IMR-90 (cell line): ENCODE measurements around the gene DIPK1B. TPM values are rescaled to one million over a fixed set of nuclear protein-coding genes. Genes with fewer than 3 reads are reported as not detected.

Experiments used
- ATAC-seq: fragments of 200-7000 bp; cut with Tn5 transposase; 2 replicates; pipeline ENCODE4 v1.9.1; 2020; ENCODE audit warnings: low read depth, mild to moderate bottlenecking, moderate library complexity
- BruUV-seq: library from RNA; stranded (reverse); fragments of 400-500 nt; replicated peaks from 2 replicates; lab custom pipeline; 2021; lab: Mats Ljungman, UMichigan
- CTCF ChIA-PET: fragments of 300-600 bp; formaldehyde crosslinking; extraction: SDS; loops from one replicate; lab custom pipeline; 2021; ENCODE audit warnings: antibody characterized with exemption; lab: Yijun Ruan, JAX
- POLR2A ChIA-PET: fragments of 300-600 bp; sonication (Branson Sonifier 250); formaldehyde crosslinking; loops from one replicate; lab custom pipeline; 2022; ENCODE audit warnings: antibody characterized with exemption; ENCODE audit not compliant: unreplicated experiment; lab: Charles Lee
- DNase-seq: peaks from one replicate; pipeline ENCODE4 v3.0.0; 2013
- H2AFZ ChIP-seq: replicated peaks from 2 replicates; pipeline ENCODE3; 2013; ENCODE audit warnings: low read length, mild to moderate bottlenecking; ENCODE audit not compliant: poor library complexity
- H2AK5ac ChIP-seq: 2 replicates; pipeline ENCODE4 v1.6.1; 2013; ENCODE audit warnings: low read depth, low read length, inconsistent platforms
- H2AK9ac ChIP-seq: replicated peaks from 2 replicates; pipeline ENCODE3; 2013; ENCODE audit warnings: mild to moderate bottlenecking, low read depth, low read length, moderate library complexity; ENCODE audit not compliant: poor library complexity
- H2BK120ac ChIP-seq: 2 replicates; pipeline ENCODE4 v1.6.1; 2013; ENCODE audit warnings: low read depth, low read length, inconsistent platforms
- H2BK15ac ChIP-seq: 3 replicates; pipeline ENCODE4 v1.6.1; 2013; ENCODE audit warnings: low read depth, low read length, inconsistent platforms
- H2BK20ac ChIP-seq: 2 replicates; pipeline ENCODE4 v1.6.1; 2013; ENCODE audit warnings: low read depth, mild to moderate bottlenecking, inconsistent platforms, low read length, moderate library complexity
- H2BK5ac ChIP-seq: 2 replicates; pipeline ENCODE4 v1.6.1; 2013; ENCODE audit warnings: mild to moderate bottlenecking, low read depth, low read length, inconsistent platforms; ENCODE audit not compliant: poor library complexity, severe bottlenecking
- H3K14ac ChIP-seq: replicated peaks from 2 replicates; pipeline ENCODE4 v1.6.1; 2013; ENCODE audit warnings: low read depth, low read length, inconsistent platforms
- H3K18ac ChIP-seq: 2 replicates; pipeline ENCODE4 v1.6.1; 2013; ENCODE audit warnings: low read depth, low read length, control low read depth
- H3K23ac ChIP-seq: 2 replicates; pipeline ENCODE4 v1.6.1; 2013; ENCODE audit warnings: low read depth, low read length, inconsistent platforms
- H3K27ac ChIP-seq: 2 replicates; pipeline ENCODE4 v1.5.1; 2013; ENCODE audit warnings: mild to moderate bottlenecking, control low read depth, low read length; ENCODE audit not compliant: insufficient read depth
- H3K27me3 ChIP-seq: 2 replicates; pipeline ENCODE4 v1.6.1; 2013; ENCODE audit warnings: low read length; ENCODE audit not compliant: control insufficient read depth, insufficient read depth
- H3K36me3 ChIP-seq: 2 replicates; pipeline ENCODE4 v1.6.1; 2013; ENCODE audit warnings: low read length, mixed read lengths; ENCODE audit not compliant: control insufficient read depth, insufficient read depth
- H3K4ac ChIP-seq: 2 replicates; pipeline ENCODE4 v1.6.1; 2013; ENCODE audit warnings: low read depth, low read length, inconsistent platforms
- H3K4me1 ChIP-seq: 2 replicates; pipeline ENCODE4 v1.6.1; 2013; ENCODE audit warnings: low read length, mixed read lengths; ENCODE audit not compliant: control insufficient read depth, insufficient read depth
- H3K4me2 ChIP-seq: 2 replicates; pipeline ENCODE4 v1.6.1; 2013; ENCODE audit warnings: low read depth, mild to moderate bottlenecking, control low read depth, low read length, moderate library complexity
- H3K4me3 ChIP-seq: 2 replicates; pipeline ENCODE4 v1.5.1; 2013; ENCODE audit warnings: low read depth, mild to moderate bottlenecking, control low read depth, low read length, moderate library complexity; ENCODE audit not compliant: insufficient read depth
- H3K56ac ChIP-seq: 2 replicates; pipeline ENCODE4 v1.6.1; 2013; ENCODE audit warnings: low read length, inconsistent platforms; ENCODE audit not compliant: insufficient read depth; ENCODE audit errors: extremely low read depth
- H3K79me1 ChIP-seq, 2 experiments: 2 replicates each; pipeline ENCODE4 v1.6.1; 2013; ENCODE audit warnings: low read length in 2 of 2, inconsistent platforms in 1 of 2, low read depth in 1 of 2
- H3K9ac ChIP-seq: 2 replicates; pipeline ENCODE4 v1.6.1; 2013; ENCODE audit warnings: low read depth, low read length, control low read depth
- H3K9me1 ChIP-seq: 2 replicates; pipeline ENCODE4 v1.6.1; 2013; ENCODE audit warnings: low read length, inconsistent platforms; ENCODE audit not compliant: insufficient read depth
- H3K9me3 ChIP-seq: 2 replicates; pipeline ENCODE4 v1.6.1; 2013; ENCODE audit warnings: low read length; ENCODE audit not compliant: control insufficient read depth, insufficient read depth
- H4K20me1 ChIP-seq: 2 replicates; pipeline ENCODE4 v1.6.1; 2013; ENCODE audit warnings: low read length, inconsistent platforms; ENCODE audit not compliant: insufficient read depth
- H4K5ac ChIP-seq: 2 replicates; pipeline ENCODE4 v1.6.1; 2013; ENCODE audit warnings: mild to moderate bottlenecking, low read depth, low read length, control low read depth
- H4K8ac ChIP-seq, 2 experiments: 2 replicates each; pipeline ENCODE4 v1.6.1; 2013; ENCODE audit warnings: low read depth in 2 of 2, low read length in 2 of 2, control low read depth in 1 of 2, inconsistent platforms in 1 of 2
- H4K91ac ChIP-seq: 2 replicates; pipeline ENCODE4 v1.6.1; 2013; ENCODE audit warnings: low read depth, low read length, inconsistent platforms; ENCODE audit not compliant: insufficient read depth
- CHD1 ChIP-seq: IDR thresholded peaks from 2 replicates; pipeline ENCODE4 v1.6.1; 2012; ENCODE audit warnings: low read depth, low read length, improper control_type of control experiment
- WGBS, 2 experiments: methylation state at CpG; one replicate each; pipeline versions ENCODE4 v1.1.5 to v1.1.7; 2013; ENCODE audit warnings: missing lambda C conversion rate in 2 of 2; ENCODE audit not compliant: insufficient read length in 1 of 2; ENCODE audit errors: extremely low coverage in 2 of 2; 5-methylcytosine and 5-hydroxymethylcytosine counted together
- dilution Hi-C: fragments of 300-500 bp; cut with HindIII; formaldehyde crosslinking; loops from one replicate; pipeline ENCODE4 v1.14.3; 2018; ENCODE audit warnings: low sequenced_read_pairs; ENCODE audit not compliant: unreplicated experiment
- in situ Hi-C: fragments of 300-500 bp; cut with MboI; formaldehyde crosslinking; loops from 3 replicates; pipeline ENCODE4 v1.14.3; 2019; ENCODE audit warnings: low sequenced_read_pairs, inconsistent platforms, mixed read lengths
- intact Hi-C: fragments of 100-400 bp; cut with micrococcal nuclease; formaldehyde crosslinking; loops from 2 replicates; pipeline ENCODE4 v1.10.0; 2022
- polyA plus RNA-seq, 3 experiments: library from polyadenylated mRNA; depleted of rRNA; stranded (reverse); fragments of >200 nt; gene quantifications; 2 replicates each; pipeline ENCODE4 v1.2.3, GENCODE V29; 2012; ENCODE audit warnings: low replicate concordance in 1 of 3
- total RNA-seq: library from RNA; depleted of rRNA; stranded (reverse); fragments of >200 nt; gene quantifications from 2 replicates; pipeline ENCODE4 v1.2.3, GENCODE V29; 2012

DIPK1B gene
- total and polyA plus RNA-seq, 2 of the 4 experiments (the other 2 are of a cell fraction), result 3.4 to 7.1 TPM

DNA sequence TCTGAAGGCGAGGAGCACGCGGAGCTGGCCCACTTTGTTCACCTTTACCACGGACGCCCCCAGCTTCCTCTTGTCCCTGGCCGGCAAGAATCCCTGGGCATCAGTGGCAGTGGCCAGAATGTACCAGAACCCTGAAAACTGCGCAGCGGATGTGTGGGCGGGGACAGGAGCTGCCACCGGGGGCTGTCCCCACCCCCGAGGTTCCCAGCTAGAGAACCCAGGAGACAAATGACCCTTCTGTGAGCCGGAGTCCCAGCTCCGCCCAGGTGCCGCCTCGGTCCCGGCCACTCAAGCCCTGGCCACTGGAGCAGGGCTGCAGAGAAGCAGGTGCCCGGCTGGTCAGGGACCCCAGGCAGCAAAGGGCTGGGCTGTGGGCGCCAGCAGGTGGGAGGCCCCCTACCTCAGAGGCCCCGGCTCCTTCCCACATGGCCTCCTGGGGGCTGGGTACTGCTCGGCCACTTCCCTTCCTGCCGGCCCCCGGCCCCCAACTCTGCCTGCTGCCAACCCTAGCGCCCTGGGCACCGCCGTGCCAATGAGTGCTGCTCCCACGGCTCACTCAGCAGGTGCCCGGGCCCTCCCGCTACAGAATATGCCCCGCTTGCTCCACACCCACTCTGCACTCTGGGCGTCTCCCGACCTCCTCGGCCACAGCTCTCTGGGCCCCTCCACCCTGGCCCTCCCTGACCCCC, 29.7 kb downstream of the DIPK1B start:
- Histone ChIP-seq H2AK5ac (no peak overlapping the region), H4K91ac (no peak overlapping the region), H3K4ac (no peak overlapping the region), H3K23ac (no peak overlapping the region), H3K4me1 (peaks cover 3% of the 10 kb centered on the region; the same call in 1 of the 2 replicates), H3K27me3 (peaks cover 64% of the 10 kb centered on the region), H4K8ac (no peak overlapping the region), H2BK120ac (no peak overlapping the region), H2BK15ac (no peak overlapping the region), H3K9me1 (no peaks in the 10 kb centered on the region), H2BK20ac (no peak overlapping the region), H2BK5ac (no peak overlapping the region), H4K5ac (no peak overlapping the region), H3K9ac (no peak overlapping the region), H4K20me1 (no peaks in the 10 kb centered on the region; the same call in 1 of the 2 replicates), H3K18ac (no peak overlapping the region), H2AK9ac (no peak overlapping the region), H3K4me2 (no peak overlapping the region), H3K4me3 (no peak overlapping the region), H3K79me1 (no peaks in the 10 kb centered on the region), H3K9me3 (no peaks in the 10 kb centered on the region), H3K14ac (no peak overlapping the region), H3K36me3 (no peaks in the 10 kb centered on the region), H3K56ac (no peak overlapping the region), H2AFZ (no peak overlapping the region), H3K27ac (no peak overlapping the region)
- TF ChIP-seq CHD1, result no peak
- BruUV-seq, result no TSS peak
- 45% methylated on average over 14 of the region's 32 CpGs; no CpG with 5 or more reads in 1 of the 2 experiments for WGBS, 2 experiments
- dilution Hi-C loops, result no loop called here
- POLR2A ChIA-PET, result no interaction called here
- CTCF ChIA-PET, result no interaction called here
- no peak for DNase-seq
- intact Hi-C loops, result no loop called here
- in situ Hi-C loops, result no loop called here
- no peak for ATAC-seq
